ENCODE results near the gene MPV17L.
"Not testable (repeated sequence)": the region's sequence is repeated elsewhere in the genome, so short reads cannot be mapped to it uniquely, and the experiment has no call there.

MPV17L gene

GRCh38 chr16:15409476-15409875, 13.9 kb downstream of the MPV17L start:
- DNase-seq (ENCODE audit: low read depth): not testable (repeated sequence)

DNA sequence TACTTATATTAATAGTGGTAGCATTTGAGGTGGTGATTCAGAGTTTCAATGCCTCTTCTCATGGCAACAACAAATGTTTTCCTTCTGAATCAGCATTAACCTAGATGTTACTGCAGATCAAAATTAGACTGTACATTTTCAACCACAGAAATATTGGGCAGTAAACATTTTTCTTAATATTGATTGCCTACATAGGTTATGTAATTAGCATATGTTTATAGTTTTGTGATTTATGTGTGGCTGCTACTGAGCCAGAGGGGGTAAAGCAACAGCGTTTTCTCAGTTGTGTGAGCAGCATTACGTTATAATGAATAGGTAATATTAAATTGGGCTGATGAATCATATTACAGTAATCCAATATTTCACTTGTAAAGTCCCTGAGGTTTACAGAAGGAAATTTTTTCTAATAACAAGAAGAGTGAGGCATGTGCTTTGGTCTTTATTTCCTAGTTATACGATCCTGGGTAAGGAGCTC, 20.0 kb downstream of the MPV17L start:
- DNase-seq (ENCODE audit: low read depth): no peak

GRCh38 chr16:15417197-15417596, 21.6 kb downstream of the MPV17L start:
- DNase-seq (ENCODE audit: low read depth): no peak

DNA sequence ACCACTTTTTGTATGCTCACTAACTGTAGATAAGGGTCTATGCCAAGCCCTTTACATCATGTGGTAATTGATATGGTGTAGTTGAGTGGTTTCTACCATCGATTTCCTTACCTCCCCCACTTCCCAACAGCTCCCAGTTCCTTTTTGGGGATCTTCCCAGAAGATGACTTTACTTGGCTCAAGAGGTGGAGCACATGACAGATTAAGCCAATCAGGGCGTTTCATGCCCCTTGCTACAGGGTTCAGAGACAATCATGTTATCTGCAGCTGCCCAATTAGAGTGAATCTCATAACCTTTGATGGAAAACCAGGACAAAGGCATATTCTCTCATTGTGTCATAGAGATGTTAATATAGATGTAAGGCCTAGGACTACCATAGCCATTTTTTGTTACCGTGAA, 22.7 kb downstream of the MPV17L start:
- DNase-seq (ENCODE audit: low read depth): no peak

DNA sequence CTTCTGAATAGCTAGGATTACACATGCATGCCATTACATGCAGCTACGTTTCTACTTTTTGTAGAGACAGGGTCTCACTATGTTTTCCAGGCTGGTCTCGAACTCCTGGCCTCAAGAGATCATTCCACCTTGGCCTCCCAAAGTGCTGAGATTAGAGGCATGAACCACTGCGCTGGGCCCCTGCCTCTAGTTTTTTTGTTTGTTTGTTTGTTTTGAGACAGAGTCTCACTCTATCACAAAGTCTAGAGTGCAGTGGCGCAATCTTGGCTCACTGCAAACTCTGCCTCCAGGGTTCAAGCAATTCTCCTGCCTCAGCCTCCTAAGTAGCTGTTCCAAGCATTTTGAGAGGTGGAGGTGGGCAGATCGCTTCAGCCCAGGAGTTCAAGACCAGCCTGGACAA, 26.1 kb downstream of the MPV17L start:
- not testable (repeated sequence) for DNase-seq (ENCODE audit: low read depth)

DNA sequence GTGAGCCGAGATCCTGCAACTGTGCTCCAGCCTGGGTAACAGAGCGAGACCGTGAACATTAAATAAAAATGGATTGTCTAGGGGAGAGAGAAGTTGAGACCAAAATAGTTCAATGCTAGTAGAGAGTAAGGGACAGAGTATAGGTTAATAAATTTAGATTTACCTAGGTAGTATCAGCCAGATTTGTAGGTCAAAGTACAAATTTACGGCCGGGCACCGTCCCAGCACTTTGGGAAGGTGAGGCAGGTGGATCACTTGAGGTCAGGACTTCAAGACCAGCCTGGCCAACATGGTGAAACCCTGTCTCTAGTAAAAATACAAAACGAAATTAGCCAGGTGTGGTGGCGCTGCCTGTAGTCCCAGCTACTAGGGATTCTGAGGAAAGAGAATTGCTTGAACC, 26.7 kb downstream of the MPV17L start:
- DNase-seq (ENCODE audit: low read depth): no peak

DNA sequence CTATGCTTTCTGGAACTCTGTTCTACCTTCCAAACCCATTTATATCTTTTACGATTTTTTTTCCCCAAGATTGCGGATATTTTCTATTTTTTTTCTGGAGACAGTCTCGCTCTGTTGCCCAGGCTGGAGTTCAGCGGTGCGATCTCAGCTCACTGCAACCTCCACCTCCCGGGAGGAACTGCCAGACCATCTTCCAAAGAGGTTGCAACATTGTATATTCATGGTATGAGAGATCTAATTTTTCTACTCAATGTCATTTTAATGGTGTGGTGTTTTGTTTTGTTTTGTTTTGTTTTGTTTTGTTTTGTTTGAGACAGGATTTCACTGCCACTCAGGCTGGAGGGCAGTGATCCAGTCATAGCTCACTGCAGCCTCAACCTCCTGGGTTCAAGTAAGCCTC, 30.3 kb downstream of the MPV17L start:
- DNase-seq (ENCODE audit: low read depth): no peak

DNA sequence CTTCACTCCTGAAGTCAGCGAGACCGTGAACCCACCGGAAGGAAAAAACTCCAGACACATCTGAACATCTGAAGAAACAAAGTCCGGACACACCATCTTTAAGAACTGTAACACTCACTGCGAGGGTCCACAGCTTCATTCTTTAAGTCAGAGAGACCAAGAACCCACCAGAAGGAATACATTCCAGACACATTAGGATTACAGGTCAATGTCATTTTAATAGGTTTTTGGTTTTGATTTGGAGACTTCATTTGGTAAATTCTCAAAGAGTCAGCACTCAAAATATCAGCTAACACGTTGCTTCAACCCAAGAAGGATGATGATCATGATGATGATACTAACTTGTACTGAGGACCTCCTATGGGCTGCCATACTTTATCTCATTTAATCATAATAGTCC, 31.2 kb downstream of the MPV17L start:
- DNase-seq (ENCODE audit: low read depth): no peak

- peak; percentile 21 for DNase-seq (ENCODE audit: low read depth)
Observed at GRCh38 chr16:15427648-15428239, 32.2 kb downstream of the MPV17L start.

GRCh38 chr16:15430884-15431283, 35.3 kb downstream of the MPV17L start:
- not testable (repeated sequence) for DNase-seq (ENCODE audit: low read depth)

GRCh38 chr16:15434079-15434424, 38.5 kb downstream of the MPV17L start:
- no peak for DNase-seq (ENCODE audit: low read depth)

DNA sequence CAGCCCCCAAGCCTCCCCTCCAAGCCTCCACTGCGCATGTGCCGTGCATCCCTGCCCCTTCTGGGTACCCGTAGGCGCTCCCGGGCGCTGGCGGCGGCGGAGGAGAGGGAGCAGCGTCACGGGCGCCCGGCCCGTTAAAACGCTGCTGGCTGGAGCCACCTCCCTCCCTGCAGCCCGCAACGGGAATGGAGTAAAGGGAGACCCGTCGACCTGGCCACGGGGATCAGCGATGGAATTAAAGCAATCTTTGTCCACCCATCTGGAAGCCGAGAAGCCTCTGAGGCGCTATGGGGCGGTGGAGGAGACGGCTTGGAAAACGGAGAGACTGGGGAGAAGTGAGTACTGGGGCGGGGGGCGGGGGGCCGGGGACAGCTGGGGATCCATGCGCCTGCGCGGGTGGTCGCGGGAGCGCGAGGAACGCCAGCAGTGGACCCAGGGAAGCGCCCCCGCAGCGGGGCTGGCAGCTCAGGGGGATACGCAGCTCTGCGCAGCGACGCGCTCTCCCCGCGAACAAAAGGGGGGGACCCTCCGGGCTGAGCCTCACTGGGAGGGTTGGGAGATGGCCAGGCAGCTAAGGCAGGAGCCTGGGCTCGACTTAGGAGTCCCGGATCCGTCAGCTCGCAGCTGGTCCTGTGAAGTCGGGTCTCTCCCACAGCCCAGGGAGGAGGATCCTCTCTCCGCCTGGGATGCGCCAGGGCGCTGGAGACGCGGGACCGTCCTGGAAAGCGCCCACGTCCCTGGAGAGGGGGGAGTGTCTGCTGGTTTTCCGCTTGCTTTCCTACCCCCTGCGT, 39.1 kb downstream of the MPV17L start, which contains the start of gene BMERB1:
Gene BMERB1 (plus strand): TSS at position 164 of the 791 bp plus-strand sequence. CDS start 66 bp downstream, at position 230.
- DNase-seq (ENCODE audit: low read depth): peak; percentile 53

DNA sequence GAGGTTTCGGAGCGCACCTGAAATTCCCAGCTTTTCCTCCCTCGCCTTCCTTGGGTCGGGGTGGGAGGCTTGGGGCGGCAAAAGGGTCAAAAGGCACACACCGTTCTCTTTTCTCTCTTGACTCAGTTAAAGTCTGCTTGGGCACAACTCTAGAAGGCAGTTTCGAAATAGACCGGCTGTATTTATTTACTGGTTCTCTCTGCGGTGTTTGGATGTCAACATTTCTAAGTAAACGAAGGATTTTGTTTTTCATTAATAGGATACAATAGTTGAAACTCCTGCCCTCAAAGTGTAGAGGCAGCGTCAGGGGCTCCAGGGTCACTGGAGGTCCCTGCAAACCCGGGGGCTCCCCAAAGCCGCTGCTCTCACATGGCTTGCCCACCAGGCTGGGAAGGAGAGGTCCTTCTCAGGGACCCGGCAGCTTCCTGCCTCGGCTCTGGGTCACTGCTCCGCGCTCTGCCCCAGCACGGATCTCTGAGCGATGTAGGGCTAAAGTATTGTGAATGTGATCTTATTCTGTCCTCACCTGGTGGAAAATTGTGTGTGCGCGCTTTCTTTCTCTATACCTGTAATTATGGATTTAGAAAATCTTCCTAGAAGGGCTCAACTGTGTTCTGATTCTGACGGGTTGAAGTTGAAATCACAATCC, 39.8 kb downstream of the MPV17L start:
- DNase-seq (ENCODE audit: low read depth): no peak

DNA sequence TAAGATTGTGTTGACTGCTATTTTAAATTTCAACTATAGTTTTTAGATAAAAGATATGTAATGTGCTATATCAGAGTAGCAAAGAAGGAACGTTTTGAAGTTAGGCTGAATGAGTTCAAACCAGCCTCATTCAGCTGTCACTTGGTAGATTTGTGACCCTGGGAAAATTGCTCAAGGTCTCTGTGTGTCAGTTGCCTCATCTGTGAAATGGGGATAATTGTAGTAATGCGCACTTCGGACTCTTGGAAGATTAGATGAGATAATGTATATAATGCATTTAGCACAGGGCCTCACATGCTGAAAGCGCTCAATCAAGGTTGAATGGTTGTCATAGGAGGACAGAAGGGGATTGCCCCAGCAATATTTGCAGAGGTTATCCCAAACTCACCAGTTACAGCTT, 43.5 kb downstream of the MPV17L start:
- no peak for DNase-seq (ENCODE audit: low read depth)

DNA sequence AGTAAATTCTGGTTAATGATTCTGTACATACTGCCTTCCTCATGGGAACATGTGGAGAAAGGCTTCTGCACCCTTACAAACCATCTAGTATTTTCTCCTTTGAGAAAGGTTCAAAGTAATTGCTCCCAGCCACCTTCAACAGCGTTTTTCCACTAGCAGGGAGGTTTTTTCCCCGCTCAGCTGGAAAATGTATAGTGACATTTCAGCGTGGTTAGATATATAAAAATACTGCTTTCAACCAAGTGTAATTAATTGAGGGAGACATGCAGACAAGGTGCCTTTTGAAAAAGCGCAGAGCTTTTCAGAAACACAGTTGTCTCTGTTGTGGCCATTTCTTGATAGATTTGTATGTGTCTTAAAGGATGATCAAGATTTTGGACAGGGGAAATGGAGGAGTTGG, 44.0 kb downstream of the MPV17L start:
- DNase-seq (ENCODE audit: low read depth): no peak

DNA sequence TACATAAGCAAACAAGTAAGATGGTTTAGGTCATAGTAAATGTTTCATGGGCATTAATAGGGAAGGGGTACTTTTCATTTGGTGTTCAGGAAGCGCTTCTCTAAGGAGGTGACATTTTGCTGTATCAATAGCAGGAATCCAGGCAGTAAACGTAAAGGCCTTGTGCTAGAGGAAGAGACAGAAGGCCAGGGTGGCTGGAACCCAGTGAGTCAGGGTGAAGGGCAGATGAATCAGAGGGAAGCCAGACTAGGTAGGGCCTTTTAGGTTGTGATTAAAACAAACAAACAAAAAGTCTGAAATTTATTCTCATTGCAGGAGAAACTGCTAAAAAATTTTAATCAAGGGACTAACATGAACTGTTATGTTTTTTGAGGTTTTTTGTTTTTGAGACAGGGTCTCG, 45.3 kb downstream of the MPV17L start:
- DNase-seq (ENCODE audit: low read depth): no peak

DNA sequence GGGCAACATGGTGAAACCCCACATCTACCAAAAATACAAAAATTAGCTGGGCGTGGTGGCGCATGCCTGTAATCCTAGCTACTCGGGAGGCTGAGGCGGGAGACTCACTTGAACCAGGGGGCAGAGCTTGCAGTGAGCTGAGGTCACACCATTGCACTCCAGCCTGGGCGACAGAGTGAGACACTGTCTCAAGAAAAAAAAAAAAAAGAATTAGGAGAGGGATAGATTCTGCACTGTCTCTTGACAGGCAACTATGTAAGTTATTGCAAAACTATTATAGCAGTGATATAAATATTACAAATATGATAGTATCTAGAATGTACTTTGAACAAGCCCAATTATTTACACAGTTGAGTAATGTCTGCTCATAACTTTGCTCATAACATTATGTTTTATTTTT, 46.6 kb downstream of the MPV17L start:
- not testable (repeated sequence) for DNase-seq (ENCODE audit: low read depth)

- no peak for DNase-seq (ENCODE audit: low read depth)
Observed at GRCh38 chr16:15443753-15444152, 48.2 kb downstream of the MPV17L start.

- DNase-seq (ENCODE audit: low read depth): no peak
Observed at GRCh38 chr16:15444264-15444663, 48.7 kb downstream of the MPV17L start.

DNA sequence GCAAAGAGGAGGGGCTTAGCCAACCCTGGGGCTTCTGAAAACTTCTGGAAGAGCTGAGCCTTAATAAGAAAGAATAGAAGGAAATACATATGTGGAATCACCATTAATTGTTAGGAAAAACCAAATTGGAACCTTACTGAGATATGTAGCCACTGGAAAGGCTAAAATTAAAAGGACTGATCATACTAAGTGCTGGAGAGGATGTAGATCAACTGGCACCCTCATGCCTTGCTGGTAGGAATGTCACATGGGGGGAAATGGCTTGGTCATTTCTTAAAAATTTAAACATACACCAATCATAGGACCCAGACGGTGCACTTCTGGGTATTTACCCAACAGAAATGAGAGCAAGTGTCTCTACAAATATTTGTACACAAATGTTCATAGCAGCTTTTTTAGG, 49.9 kb downstream of the MPV17L start:
- DNase-seq (ENCODE audit: low read depth): no peak

GRCh38 chr16:15446901-15447300, 51.3 kb downstream of the MPV17L start:
- DNase-seq (ENCODE audit: low read depth): no peak

- no peak for DNase-seq (ENCODE audit: low read depth)
Observed at GRCh38 chr16:15450624-15451023, 55.1 kb downstream of the MPV17L start.

DNA sequence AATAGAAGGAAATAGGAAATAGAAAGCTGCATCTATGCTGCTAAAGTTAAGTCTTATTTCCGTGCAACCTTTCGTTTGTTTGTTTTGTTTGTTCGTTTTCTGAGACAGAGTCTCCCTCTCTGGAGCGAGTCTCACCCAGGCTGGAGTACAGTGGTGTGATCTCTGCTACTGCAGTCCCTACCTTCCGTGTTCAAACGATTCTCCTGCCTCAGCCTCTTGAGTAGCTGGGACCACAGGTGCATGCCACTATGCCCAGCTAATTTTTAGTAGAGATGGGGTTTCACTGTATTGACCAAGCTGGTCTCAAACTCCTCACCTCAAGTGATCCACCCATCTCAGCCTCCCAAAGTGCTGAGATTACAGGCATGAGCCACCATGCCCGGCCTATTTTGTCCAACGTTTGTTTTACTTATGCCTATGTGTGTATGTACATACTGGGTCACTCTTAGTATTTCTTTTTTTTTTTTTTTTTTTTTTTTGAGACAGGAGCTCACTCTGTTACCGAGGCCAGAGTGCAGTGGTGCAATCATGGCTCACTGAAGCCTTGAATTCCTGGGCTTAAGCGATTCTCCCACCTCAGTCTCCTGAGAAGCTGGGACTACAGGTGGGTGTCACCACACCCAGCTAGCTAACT, 55.7 kb downstream of the MPV17L start:
- DNase-seq (ENCODE audit: low read depth): no peak
